Measurements from ENCODE around the gene SPTY2D1.

SPTY2D1 gene

DNA sequence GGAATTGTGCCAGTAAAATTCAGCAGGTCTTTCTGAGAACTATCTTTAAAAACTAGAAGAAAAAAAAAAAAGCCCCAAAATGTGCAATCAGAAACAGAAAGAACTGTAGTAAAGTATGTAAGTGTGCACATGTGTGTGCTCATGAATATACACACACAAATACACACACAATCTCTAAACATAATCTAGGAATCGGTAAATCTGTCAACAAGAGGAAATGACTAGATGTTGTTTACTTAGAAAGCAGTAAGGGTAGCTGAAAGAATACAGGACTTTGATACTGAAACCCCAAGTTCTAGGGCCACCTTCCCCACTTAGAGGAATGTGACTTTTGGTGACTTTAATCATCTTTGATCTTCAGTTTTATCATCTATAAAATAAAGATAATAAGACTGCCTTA, 58.8 kb downstream of the SPTY2D1 start:
- no peak for TF ChIP-seq SIN3A (IDR thresholded peaks at IDR 0.05; ENCODE audit: borderline replicate concordance, insufficient read depth, low read length)
- no peak for TF ChIP-seq POLR2AphosphoS5 (IDR thresholded peaks at IDR 0.05; ENCODE audit: low read depth, low read length)
- TF ChIP-seq, protein P1, sequence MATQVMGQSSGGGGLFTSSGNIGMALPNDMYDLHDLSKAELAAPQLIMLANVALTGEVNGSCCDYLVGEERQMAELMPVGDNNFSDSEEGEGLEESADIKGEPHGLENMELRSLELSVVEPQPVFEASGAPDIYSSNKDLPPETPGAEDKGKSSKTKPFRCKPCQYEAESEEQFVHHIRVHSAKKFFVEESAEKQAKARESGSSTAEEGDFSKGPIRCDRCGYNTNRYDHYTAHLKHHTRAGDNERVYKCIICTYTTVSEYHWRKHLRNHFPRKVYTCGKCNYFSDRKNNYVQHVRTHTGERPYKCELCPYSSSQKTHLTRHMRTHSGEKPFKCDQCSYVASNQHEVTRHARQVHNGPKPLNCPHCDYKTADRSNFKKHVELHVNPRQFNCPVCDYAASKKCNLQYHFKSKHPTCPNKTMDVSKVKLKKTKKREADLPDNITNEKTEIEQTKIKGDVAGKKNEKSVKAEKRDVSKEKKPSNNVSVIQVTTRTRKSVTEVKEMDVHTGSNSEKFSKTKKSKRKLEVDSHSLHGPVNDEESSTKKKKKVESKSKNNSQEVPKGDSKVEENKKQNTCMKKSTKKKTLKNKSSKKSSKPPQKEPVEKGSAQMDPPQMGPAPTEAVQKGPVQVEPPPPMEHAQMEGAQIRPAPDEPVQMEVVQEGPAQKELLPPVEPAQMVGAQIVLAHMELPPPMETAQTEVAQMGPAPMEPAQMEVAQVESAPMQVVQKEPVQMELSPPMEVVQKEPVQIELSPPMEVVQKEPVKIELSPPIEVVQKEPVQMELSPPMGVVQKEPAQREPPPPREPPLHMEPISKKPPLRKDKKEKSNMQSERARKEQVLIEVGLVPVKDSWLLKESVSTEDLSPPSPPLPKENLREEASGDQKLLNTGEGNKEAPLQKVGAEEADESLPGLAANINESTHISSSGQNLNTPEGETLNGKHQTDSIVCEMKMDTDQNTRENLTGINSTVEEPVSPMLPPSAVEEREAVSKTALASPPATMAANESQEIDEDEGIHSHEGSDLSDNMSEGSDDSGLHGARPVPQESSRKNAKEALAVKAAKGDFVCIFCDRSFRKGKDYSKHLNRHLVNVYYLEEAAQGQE (IDR thresholded peaks at IDR 0.05; ENCODE audit: insufficient read depth in 1 of 2, low read depth in 2 of 2, low read length in 2 of 2), result no peak
- no peak for TF ChIP-seq FOXP2 (optimal IDR thresholded peaks at IDR 0.05; ENCODE audit: borderline replicate concordance, extremely low read depth, extremely low read length, insufficient read depth)
- TF ChIP-seq TAF1 (IDR thresholded peaks at IDR 0.05; ENCODE audit: borderline replicate concordance, insufficient read depth, low read length), result no peak

- TF ChIP-seq SIN3A (IDR thresholded peaks at IDR 0.05; ENCODE audit: borderline replicate concordance, insufficient read depth, low read length) (no peak), TAF1 (IDR thresholded peaks at IDR 0.05; ENCODE audit: borderline replicate concordance, insufficient read depth, low read length) (no peak), POLR2AphosphoS5 (IDR thresholded peaks at IDR 0.05; ENCODE audit: low read depth, low read length) (no peak), FOXP2 (optimal IDR thresholded peaks at IDR 0.05; ENCODE audit: borderline replicate concordance, extremely low read depth, extremely low read length, insufficient read depth) (no peak)
- TF ChIP-seq, protein P1 (IDR thresholded peaks at IDR 0.05; ENCODE audit: insufficient read depth in 1 of 2, low read depth in 2 of 2, low read length in 2 of 2), result no peak
Observed at GRCh38 chr11:18567081-18567480, 67.1 kb downstream of the SPTY2D1 start.

GRCh38 chr11:18566406-18566805, 67.7 kb downstream of the SPTY2D1 start:
- TF ChIP-seq SIN3A (IDR thresholded peaks at IDR 0.05; ENCODE audit: borderline replicate concordance, insufficient read depth, low read length), result no peak
- TF ChIP-seq TAF1 (IDR thresholded peaks at IDR 0.05; ENCODE audit: borderline replicate concordance, insufficient read depth, low read length), result no peak
- TF ChIP-seq FOXP2 (optimal IDR thresholded peaks at IDR 0.05; ENCODE audit: borderline replicate concordance, extremely low read depth, extremely low read length, insufficient read depth), result no peak
- TF ChIP-seq POLR2AphosphoS5 (IDR thresholded peaks at IDR 0.05; ENCODE audit: low read depth, low read length), result no peak
- TF ChIP-seq, protein P1 (IDR thresholded peaks at IDR 0.05; ENCODE audit: insufficient read depth in 1 of 2, low read depth in 2 of 2, low read length in 2 of 2), result no peak

DNA sequence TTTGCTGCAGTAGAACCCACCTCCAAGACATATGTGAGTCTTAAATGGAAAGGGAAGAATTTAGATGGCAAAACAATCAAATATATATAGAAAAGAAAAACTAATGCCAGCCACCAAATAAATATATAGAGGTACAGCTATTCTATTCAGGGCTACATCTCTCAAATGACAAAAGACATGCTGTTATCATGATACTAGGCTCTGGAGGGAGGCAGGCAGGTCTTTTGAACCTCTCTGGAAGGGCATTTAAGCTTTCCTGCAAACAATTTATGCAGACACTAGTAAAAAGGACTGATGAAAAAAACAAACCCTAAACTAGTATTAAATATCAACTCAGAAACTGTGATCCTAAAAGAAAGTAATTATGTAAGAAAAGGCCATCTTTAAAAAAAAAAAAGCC, 70.0 kb downstream of the SPTY2D1 start:
- TF ChIP-seq SIN3A (IDR thresholded peaks at IDR 0.05; ENCODE audit: borderline replicate concordance, insufficient read depth, low read length) (no peak), TAF1 (IDR thresholded peaks at IDR 0.05; ENCODE audit: borderline replicate concordance, insufficient read depth, low read length) (no peak), POLR2AphosphoS5 (IDR thresholded peaks at IDR 0.05; ENCODE audit: low read depth, low read length) (no peak), FOXP2 (optimal IDR thresholded peaks at IDR 0.05; ENCODE audit: borderline replicate concordance, extremely low read depth, extremely low read length, insufficient read depth) (no peak)
- TF ChIP-seq, protein P1 (IDR thresholded peaks at IDR 0.05; ENCODE audit: insufficient read depth in 1 of 2, low read depth in 2 of 2, low read length in 2 of 2), result no peak

Measured in PFSK-1 (cell line).